Osteoblast (primary cell): ENCODE measurements around the gene TIAM2. TPM values are rescaled to one million over a fixed set of nuclear protein-coding genes. Genes with fewer than 3 reads are reported as not detected.

ENCODE experiments used
- DNase-seq: peaks from one replicate; pipeline ENCODE4 v3.0.0; 2011; ENCODE audit warnings: low spot score, mixed read lengths; ENCODE audit not compliant: insufficient read length; ENCODE audit errors: missing footprints
- H2AFZ ChIP-seq: 2 replicates; pipeline ENCODE4 v1.6.0; 2011; ENCODE audit warnings: mild to moderate bottlenecking, low read length
- H3K27ac ChIP-seq: 2 replicates; pipeline ENCODE4 v1.5.1; 2011; ENCODE audit warnings: mild to moderate bottlenecking, low read depth, low read length, moderate library complexity
- H3K27me3 ChIP-seq: 2 replicates; pipeline ENCODE4 v1.6.0; 2012; ENCODE audit warnings: mild to moderate bottlenecking, control low read depth, inconsistent platforms, low read length, moderate library complexity; ENCODE audit not compliant: insufficient read depth
- H3K36me3 ChIP-seq: 2 replicates; pipeline ENCODE4 v1.5.1; 2011; ENCODE audit warnings: mild to moderate bottlenecking, low read length, control low read depth, moderate library complexity; ENCODE audit not compliant: insufficient read depth
- H3K4me1 ChIP-seq: 2 replicates; pipeline ENCODE4 v1.5.1; 2011; ENCODE audit warnings: mild to moderate bottlenecking, low read length, control low read depth, moderate library complexity; ENCODE audit not compliant: insufficient read depth
- H3K4me2 ChIP-seq: 2 replicates; pipeline ENCODE4 v1.6.0; 2011; ENCODE audit warnings: mild to moderate bottlenecking, low read length; ENCODE audit not compliant: insufficient read depth
- H3K4me3 ChIP-seq: fragments of 200-600 bp; sonication (generic); 3 replicates; pipeline ENCODE4 v1.5.1; 2012; ENCODE audit warnings: mild to moderate bottlenecking, low read length, inconsistent platforms; ENCODE audit not compliant: insufficient read depth
- H3K79me2 ChIP-seq: 2 replicates; pipeline ENCODE4 v1.6.0; 2012; ENCODE audit warnings: mild to moderate bottlenecking, low read length, control low read depth, inconsistent platforms; ENCODE audit not compliant: insufficient read depth
- H3K9me3 ChIP-seq: 2 replicates; pipeline ENCODE4 v1.5.1; 2011; ENCODE audit warnings: low read depth, low read length, control low read depth
- H4K20me1 ChIP-seq: 2 replicates; pipeline ENCODE4 v1.6.0; 2012; ENCODE audit warnings: mild to moderate bottlenecking, low read length, control low read depth; ENCODE audit not compliant: insufficient read depth
- total RNA-seq: library from RNA; depleted of rRNA; stranded (reverse); fragments of >200 nt; gene quantifications from 2 replicates; pipeline ENCODE4 v1.2.3, GENCODE V29; 2012
- TF ChIP-seq, protein P1 (sequence below): IDR thresholded peaks from 2 replicates; pipeline ENCODE4 v1.5.1; 2011; ENCODE audit warnings: mild to moderate bottlenecking, low read depth, low read length, moderate library complexity; ENCODE audit errors: extremely low read depth

The TIAM2 gene
- total RNA-seq, 1 donor = 31.8 TPM

DNA sequence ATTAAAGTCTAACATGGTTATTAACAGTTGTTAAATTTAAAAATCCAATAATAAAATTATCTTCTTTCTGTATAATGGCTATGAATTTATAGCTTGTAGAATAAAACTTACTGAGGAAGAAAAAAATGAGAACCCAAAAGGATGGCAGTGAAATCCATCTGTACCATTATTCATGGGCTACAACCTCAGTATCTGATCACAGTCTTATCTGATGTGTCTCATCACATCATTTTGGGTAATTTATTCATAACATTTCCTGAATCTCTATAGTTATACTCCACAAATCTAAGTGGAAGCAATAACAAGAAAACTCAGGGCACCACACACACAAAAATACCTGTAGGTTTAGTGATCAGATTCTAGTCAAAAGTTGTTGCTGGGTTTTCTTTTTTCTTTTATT, 276.0 kb downstream of the TIAM2 start:
- DNase-seq = no peak
- TF ChIP-seq, protein P1, sequence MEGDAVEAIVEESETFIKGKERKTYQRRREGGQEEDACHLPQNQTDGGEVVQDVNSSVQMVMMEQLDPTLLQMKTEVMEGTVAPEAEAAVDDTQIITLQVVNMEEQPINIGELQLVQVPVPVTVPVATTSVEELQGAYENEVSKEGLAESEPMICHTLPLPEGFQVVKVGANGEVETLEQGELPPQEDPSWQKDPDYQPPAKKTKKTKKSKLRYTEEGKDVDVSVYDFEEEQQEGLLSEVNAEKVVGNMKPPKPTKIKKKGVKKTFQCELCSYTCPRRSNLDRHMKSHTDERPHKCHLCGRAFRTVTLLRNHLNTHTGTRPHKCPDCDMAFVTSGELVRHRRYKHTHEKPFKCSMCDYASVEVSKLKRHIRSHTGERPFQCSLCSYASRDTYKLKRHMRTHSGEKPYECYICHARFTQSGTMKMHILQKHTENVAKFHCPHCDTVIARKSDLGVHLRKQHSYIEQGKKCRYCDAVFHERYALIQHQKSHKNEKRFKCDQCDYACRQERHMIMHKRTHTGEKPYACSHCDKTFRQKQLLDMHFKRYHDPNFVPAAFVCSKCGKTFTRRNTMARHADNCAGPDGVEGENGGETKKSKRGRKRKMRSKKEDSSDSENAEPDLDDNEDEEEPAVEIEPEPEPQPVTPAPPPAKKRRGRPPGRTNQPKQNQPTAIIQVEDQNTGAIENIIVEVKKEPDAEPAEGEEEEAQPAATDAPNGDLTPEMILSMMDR = no peak
- no peaks in the 10 kb centered on the region for H4K20me1 ChIP-seq
- no peaks in the 10 kb centered on the region for H3K27me3 ChIP-seq
- no peaks in the 10 kb centered on the region for H3K36me3 ChIP-seq
- no peak overlapping the region for H3K27ac ChIP-seq
- no peak overlapping the region for H2AFZ ChIP-seq
- no peak overlapping the region for H3K4me3 ChIP-seq
- H3K4me1 ChIP-seq = peaks cover 36% of the 10 kb centered on the region
- H3K79me2 ChIP-seq = peaks cover 4% of the 10 kb centered on the region
- no peaks in the 10 kb centered on the region for H3K9me3 ChIP-seq
- H3K4me2 ChIP-seq = no peak overlapping the region

DNA sequence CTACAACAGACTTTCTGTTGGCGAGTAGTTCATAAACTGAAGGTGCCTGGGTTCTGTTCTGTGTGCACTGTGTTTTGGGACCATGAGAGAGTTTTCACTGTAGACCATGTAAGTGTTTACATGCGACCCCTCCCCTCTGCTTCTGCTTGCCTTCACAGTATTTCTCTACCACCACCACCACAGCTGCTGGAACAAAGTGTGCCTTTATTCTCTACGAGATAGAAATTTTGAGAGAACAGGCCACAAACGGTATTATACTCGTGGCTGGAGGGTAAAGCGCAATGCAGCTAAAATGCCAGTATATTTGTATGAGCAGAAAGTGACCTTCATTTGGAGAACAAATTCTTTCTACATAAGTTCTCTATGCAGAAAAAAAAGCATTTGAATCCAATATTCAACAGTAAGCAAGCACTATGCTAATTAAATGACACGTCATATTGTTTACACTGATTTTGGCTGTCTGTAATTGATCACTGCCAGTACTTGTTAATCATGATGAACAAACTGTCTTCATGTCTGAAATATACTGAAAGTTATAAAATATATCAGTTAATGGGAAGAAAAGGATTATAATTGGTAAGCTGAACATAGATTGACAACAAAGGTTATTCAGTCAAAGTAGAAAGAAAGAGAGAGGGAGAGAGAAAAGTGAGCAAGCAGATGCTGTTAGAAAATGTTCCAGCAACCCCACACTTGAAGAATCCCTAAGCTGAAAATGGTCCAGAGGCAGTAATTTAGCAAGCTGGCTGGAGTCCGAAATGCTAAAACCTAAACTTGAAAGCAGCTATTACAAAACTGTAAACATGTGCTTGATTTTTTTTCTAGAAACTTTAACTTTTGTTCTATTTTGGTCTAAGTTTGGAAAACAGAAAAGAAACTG, 277.5 kb downstream of the TIAM2 start:
- DNase-seq = no peak
- peaks cover 4% of the 10 kb centered on the region for H3K79me2 ChIP-seq
- H3K4me1 ChIP-seq = peaks cover 43% of the 10 kb centered on the region

DNA sequence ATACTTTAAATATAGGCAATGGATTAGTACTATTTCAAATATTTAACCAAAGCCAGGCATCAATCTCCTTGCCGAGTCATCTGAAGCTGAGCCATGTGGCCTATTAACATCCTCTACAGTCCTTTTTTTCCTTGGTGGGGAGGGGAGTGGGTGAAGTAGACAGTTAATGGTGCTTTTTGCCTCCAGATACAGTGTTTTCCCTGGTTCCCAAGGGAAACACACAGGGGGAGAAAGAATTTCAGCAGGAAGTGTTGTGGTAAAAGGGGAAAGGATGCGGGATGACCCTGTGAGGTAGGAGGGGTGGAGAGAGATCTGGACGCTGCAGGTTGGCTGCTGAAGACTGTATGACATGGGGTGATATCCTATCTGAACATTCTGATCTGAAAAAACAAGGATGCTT, 278.3 kb downstream of the TIAM2 start:
- peak overlapping the region; percentile 66 for H3K27ac ChIP-seq

More for the DNA sequence above, 277.5 kb downstream of the TIAM2 start:
- Histone ChIP-seq H3K9me3 (no peaks in the 10 kb centered on the region), H3K36me3 (no peaks in the 10 kb centered on the region), H3K4me2 (peak overlapping the region; percentile 54), H2AFZ (no peak overlapping the region), H3K27me3 (no peaks in the 10 kb centered on the region), H3K4me3 (no peak overlapping the region), H4K20me1 (no peaks in the 10 kb centered on the region), H3K27ac (peak overlapping the region; percentile 66)
- TF ChIP-seq, protein P1 = no peak

DNA sequence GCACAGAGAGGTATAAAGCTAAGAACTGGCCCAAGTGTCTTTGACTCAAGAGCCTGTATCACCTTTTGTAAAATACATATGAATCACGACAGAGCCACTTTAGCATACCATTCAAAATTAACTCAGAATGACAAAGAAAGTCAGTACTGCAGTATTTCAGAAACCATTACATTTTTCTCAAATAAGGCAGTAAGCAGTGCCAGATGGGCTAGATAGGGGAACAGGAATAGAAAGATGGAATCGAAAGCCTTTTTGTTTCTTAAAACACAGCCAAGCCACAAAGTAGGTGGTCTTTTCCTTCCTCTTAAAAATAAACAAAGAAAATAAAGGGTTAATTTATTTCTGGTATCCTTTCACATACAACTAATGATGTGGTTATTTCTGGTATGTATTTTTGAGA, 279.0 kb downstream of the TIAM2 start:
- DNase-seq = no peak
- H3K27ac ChIP-seq = peak overlapping the region; percentile 66

More for the DNA sequence above, 278.3 kb downstream of the TIAM2 start:
- H2AFZ ChIP-seq = no peak overlapping the region
- peak overlapping the region; percentile 54 for H3K4me2 ChIP-seq
- H3K36me3 ChIP-seq = no peaks in the 10 kb centered on the region
- H3K27me3 ChIP-seq = no peaks in the 10 kb centered on the region
- DNase-seq = peak; percentile 74
- H3K4me3 ChIP-seq = no peak overlapping the region
- H3K4me1 ChIP-seq = peaks cover 43% of the 10 kb centered on the region
- no peaks in the 10 kb centered on the region for H3K9me3 ChIP-seq
- H3K79me2 ChIP-seq = peaks cover 6% of the 10 kb centered on the region
- H4K20me1 ChIP-seq = no peaks in the 10 kb centered on the region
- TF ChIP-seq, protein P1 = no peak

More for the DNA sequence above, 279.0 kb downstream of the TIAM2 start:
- Histone ChIP-seq H3K79me2 (peaks cover 7% of the 10 kb centered on the region), H3K36me3 (no peaks in the 10 kb centered on the region), H3K4me1 (peaks cover 43% of the 10 kb centered on the region), H2AFZ (no peak overlapping the region), H3K4me2 (peak overlapping the region; percentile 54), H3K9me3 (no peaks in the 10 kb centered on the region), H3K4me3 (no peak overlapping the region), H3K27me3 (no peaks in the 10 kb centered on the region), H4K20me1 (no peaks in the 10 kb centered on the region)
- TF ChIP-seq, protein P1 = no peak
